Measurements from ENCODE around the gene PLEKHB2.

DNA sequence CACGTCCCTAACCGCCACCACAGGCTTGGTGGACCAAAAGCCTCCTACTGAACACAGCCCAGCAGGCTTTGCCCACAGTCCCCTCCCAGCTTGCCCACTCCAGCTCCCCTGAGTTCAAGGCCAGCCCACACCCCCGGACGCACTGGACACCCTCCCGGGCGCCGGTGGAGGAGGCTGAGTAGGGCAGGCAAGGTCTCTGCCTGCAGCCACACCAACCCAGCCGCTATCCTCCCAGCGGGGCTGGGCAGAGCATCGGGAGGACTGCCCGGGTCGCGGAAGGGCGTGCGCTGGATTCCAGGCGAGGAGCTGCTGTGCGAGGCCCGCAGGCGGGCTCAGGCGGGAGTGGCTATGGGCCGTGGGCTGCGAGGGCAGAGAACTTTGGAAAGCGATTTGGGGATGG, 49.5 kb downstream of the PLEKHB2 start:
- TF ChIP-seq, protein P1, sequence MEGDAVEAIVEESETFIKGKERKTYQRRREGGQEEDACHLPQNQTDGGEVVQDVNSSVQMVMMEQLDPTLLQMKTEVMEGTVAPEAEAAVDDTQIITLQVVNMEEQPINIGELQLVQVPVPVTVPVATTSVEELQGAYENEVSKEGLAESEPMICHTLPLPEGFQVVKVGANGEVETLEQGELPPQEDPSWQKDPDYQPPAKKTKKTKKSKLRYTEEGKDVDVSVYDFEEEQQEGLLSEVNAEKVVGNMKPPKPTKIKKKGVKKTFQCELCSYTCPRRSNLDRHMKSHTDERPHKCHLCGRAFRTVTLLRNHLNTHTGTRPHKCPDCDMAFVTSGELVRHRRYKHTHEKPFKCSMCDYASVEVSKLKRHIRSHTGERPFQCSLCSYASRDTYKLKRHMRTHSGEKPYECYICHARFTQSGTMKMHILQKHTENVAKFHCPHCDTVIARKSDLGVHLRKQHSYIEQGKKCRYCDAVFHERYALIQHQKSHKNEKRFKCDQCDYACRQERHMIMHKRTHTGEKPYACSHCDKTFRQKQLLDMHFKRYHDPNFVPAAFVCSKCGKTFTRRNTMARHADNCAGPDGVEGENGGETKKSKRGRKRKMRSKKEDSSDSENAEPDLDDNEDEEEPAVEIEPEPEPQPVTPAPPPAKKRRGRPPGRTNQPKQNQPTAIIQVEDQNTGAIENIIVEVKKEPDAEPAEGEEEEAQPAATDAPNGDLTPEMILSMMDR (conservative IDR thresholded peaks at IDR 0.05), result no peak
- TF ChIP-seq ZFX (IDR thresholded peaks at IDR 0.05), result no peak
